Measurements from ENCODE around the gene FGD2.

GRCh38 chr6:36985808-36986703 is 19.4 kb upstream of the FGD2 start, which contains the start of gene MTCH1:
- TF ChIP-seq CTCF (IDR thresholded peaks at IDR 0.05; ENCODE audit: borderline replicate concordance, extremely low read depth, low read length, poor library complexity, severe bottlenecking) (no peak), EZH2 (IDR thresholded peaks at IDR 0.05; ENCODE audit: borderline replicate concordance, low read depth, low read length, severe bottlenecking) (no peak)

Measured in DND-41 (cell line).